ENCODE measurements around the gene TLR7.

Gene TLR7

GRCh38 chrX:12866451-12867377 is at the start of gene TLR7:
TSS of gene TLR7 (plus strand) at chrX:12867072. CDS start at chrX:12867579, 507 bp downstream.
- no peak for DNase-seq

GRCh38 chrX:12817528-12817927 is 49.3 kb upstream of the TLR7 start:
- no peak for DNase-seq

DNA sequence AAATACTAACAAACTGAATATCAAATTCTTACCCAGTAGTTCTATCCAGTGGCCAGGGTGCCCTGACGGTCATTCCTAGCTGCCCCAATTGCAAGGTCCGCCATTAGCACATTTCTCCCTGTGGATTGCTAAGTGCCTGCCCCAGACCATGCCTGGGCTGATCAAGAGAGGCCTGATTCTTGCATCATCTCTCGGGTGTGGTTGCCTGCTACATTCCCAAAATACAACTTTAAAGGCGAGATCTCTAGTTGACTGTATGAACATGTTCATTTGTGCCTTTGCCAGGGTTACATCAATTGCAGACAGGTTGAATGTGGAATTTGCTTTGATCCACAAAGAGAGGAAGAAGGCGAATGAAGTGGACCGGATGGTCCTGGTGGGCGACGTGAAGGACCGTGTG is 47.6 kb upstream of the TLR7 start:
- no peak for DNase-seq

GRCh38 chrX:12820737-12821136 is 46.1 kb upstream of the TLR7 start:
- DNase-seq, result no peak

- no peak for DNase-seq
These were observed 41.9 kb upstream of the TLR7 start for GRCh38 chrX:12824944-12825343.

GRCh38 chrX:12825801-12826200 is 41.1 kb upstream of the TLR7 start:
- DNase-seq, result no peak

DNA sequence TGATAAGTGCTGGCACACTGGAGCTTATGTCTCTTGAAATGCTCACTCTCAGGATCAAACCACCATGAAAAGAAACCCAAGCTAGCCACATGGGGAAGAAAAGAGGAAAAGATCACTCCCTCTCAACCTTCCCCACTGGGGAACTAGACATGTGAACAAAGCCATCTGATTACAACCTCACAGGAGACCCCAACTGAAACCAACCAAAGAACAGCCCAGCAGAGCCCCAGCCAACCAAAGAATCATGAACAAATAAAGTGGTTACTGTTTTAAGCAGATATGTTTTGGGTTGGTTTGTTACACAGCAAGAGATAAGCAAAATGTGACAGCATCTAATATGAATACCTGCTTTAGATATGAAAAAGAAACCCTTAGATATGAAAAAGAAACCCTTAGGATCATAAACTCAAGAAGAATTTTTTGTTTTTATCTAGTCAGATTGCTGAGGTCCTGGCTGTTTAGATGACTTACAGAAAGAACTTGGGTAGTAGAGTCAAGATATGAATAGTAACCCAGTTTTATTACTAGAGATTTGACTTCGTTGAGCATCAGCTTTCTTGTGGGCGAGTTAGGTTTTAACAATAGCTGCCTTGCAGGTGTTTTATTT is 23.7 kb upstream of the TLR7 start:
- no peak for DNase-seq

DNA sequence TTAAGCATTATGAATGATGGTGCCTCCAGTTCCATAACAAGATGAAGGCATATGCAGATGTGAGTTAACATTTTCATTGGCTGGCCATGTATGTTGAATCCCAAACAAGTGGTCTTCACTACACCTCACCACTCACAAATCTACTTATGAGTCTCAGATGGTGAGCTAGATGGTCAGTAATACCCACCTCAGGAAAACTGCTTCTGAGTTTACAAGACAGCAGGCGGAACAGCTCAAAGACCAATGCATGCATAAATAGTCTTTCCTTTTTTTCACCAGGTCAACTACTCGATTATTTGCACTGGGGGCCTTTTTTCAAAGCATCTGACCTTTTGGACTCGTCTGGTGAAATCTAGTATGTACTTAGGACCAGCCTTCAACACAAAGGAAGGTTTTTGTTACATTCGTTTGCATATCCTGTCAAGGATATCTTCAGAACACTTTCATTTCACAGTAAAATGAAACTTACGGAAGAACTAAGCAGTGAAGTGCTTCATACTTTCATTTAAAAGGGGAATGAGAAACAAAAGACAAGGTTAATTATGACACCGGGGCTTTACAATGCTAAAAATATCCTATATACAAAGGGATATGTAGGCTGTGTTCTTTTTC is 23.1 kb upstream of the TLR7 start:
- no peak for DNase-seq

GRCh38 chrX:12844319-12844718 is 22.6 kb upstream of the TLR7 start:
- DNase-seq, result no peak

GRCh38 chrX:12865359-12865758 is 1.5 kb upstream of the TLR7 start:
- no peak for DNase-seq

- DNase-seq, result no peak
These were observed 813 bp downstream of the TLR7 start for GRCh38 chrX:12867685-12868084.

DNA sequence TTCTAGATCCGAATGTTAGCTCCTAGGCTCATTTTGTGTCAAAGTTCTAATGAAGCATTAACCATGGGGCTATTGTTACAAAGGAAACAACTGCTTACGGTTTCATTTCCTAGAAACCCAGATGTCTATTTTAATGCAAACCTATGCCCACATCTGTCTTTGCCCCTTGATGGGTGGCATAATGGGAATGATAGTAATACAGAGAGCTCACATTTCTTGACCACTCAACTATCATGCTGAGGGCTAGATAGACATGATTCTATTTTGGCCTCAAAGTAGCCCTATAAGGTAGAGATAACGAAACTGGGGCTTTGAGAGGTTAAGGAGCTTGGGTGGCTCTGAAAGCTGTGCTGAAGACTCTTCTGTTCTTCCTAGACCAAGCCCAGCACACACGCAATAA is 1.9 kb downstream of the TLR7 start:
- no peak for DNase-seq

DNA sequence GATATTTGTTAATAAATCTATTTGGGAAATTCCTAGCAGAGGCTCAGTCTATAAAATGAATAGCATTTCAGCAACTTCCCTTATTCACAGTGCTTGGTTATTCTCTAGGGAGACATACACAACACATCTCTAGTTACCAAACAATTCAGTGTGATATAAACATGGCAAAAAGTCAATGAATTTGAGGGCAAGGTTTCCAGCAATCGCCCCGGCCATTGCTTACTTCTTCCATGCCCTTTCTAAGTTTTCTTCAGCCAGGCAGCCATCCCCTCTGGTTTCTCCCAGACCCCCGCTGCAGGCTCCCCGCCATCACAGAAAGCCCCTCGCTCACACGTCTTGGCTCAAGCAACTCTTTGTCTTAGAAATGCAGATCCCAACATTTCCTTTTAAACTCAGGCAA is 4.4 kb downstream of the TLR7 start:
- DNase-seq, result no peak

DNA sequence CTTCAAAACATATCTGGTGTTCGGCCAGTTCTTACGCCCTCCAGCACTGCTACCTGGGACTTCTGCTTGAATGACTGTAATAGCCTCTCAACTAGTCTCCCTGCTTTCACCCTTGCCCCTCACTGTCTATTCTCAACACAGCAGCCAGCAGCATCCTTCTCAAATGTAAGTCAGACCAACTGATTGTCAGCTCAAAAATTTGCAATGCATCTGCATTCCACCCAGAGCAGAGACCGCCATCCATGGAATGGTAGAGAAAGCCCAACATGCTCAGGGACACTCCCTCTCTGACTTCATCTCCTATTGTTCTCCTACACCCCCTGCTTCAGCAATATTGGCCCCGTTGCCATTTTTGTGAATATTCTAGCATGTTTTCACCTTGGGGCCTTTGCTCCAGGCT is 5.9 kb downstream of the TLR7 start:
- DNase-seq, result no peak

- DNase-seq, result no peak
These were observed 7.7 kb downstream of the TLR7 start for GRCh38 chrX:12874581-12874980.

DNA sequence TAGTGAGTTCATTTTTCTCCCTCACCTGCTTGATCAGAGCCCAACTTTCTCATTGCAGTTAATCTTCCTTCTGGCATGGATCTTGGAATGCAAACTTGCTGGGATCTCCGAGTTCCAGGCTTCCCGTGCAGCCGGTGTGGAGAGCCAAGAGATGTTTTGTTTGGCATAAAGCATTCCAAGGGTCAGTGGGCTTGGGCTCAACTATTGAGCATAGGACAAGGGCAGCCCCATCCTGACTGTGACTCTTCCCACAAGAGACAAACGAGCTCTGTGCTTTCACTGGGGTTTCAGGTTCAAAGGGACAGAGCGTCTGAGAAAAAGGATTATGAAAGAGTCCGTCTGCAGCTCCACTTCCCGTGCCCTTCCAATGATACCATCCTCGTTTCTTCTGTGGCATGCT is 10.5 kb downstream of the TLR7 start:
- no peak for DNase-seq

- DNase-seq, result no peak
These were observed 11.7 kb downstream of the TLR7 start for GRCh38 chrX:12878536-12878935.

GRCh38 chrX:12881914-12882313 is 15.0 kb downstream of the TLR7 start:
- no peak for DNase-seq

- no peak for DNase-seq
These were observed 18.6 kb downstream of the TLR7 start for GRCh38 chrX:12885508-12885907.

GRCh38 chrX:12886545-12886944 is 19.7 kb downstream of the TLR7 start:
- DNase-seq, result no peak

GRCh38 chrX:12887141-12887540 is 20.3 kb downstream of the TLR7 start:
- DNase-seq, result no peak

DNA sequence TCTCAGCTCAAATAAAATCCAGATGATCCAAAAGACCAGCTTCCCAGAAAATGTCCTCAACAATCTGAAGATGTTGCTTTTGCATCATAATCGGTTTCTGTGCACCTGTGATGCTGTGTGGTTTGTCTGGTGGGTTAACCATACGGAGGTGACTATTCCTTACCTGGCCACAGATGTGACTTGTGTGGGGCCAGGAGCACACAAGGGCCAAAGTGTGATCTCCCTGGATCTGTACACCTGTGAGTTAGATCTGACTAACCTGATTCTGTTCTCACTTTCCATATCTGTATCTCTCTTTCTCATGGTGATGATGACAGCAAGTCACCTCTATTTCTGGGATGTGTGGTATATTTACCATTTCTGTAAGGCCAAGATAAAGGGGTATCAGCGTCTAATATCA is 20.9 kb downstream of the TLR7 start:
- DNase-seq, result no peak

DNA sequence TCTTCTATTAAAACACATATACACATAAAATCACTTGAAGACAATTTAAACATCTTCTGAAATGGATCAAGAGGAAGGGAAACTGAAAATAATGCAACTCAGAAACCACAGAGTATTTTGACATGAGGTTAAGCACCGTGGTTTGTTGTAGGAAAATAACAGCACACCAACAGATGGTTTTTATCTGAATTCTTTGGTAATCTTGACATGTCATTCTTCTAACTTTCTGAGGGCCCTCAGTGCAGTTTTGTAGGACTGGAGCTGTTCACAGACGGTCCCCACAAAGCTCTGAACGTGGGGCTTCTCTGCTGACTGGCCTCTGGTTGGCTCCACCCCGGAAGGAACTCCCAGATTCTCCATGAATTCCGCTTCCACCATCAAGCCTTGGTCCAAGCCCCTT is 23.6 kb downstream of the TLR7 start:
- DNase-seq, result no peak

DNA sequence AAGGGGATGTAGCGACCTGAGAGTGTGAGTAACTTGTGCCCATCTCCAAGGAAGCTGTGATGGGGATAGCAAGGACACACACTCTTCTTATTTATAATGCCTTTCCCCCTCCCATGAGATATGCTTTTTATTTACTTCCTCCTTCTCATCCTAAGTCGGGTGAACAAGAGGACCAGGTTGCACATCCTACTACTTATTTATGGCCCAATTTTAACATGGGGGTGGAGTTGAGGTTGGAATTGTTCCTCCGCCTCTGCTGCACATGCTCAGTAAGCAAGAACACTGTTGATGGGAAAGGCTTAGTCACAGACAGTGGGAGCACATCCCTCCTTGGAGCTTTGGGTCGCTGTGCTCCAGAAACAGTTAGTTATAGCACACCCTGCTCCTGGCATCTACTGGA is 24.3 kb downstream of the TLR7 start:
- DNase-seq, result no peak
